Immature natural killer cell (primary cell): ENCODE results near the gene TUB. TPM values are rescaled to one million over a fixed set of nuclear protein-coding genes. Genes with fewer than 3 reads are reported as not detected.

Source experiments
- DNase-seq, 3 donors: peaks; one replicate each; pipeline ENCODE4 v3.0.0; 2022; ENCODE audit warnings: mixed read lengths in 1 of 3
- H3K27ac Mint-ChIP-seq, 6 donors: one replicate each; pipeline ENCODE4 v1.8.0; 2020; ENCODE audit warnings: mixed read lengths in 6 of 6, mild to moderate bottlenecking in 5 of 6, inconsistent platforms in 4 of 6, moderate library complexity in 3 of 6
- H3K27me3 Mint-ChIP-seq, 3 donors: one replicate each; pipeline ENCODE4 v1.8.0; 2020 to 2021; ENCODE audit warnings: low read depth in 3 of 3, mild to moderate bottlenecking in 3 of 3, mixed read lengths in 3 of 3, moderate library complexity in 3 of 3, inconsistent platforms in 1 of 3
- H3K36me3 Mint-ChIP-seq, 3 donors: one replicate each; pipeline ENCODE4 v1.8.0; 2020; ENCODE audit warnings: mixed read lengths in 3 of 3, inconsistent platforms in 2 of 3, mild to moderate bottlenecking in 2 of 3
- H3K4me1 Mint-ChIP-seq, 2 donors: one replicate each; pipeline ENCODE4 v1.8.0; 2020; ENCODE audit warnings: inconsistent platforms in 2 of 2, mild to moderate bottlenecking in 2 of 2, mixed read lengths in 2 of 2, moderate library complexity in 1 of 2
- H3K4me3 Mint-ChIP-seq, 5 donors: one replicate each; pipeline ENCODE4 v1.8.0; 2020; ENCODE audit warnings: mild to moderate bottlenecking in 5 of 5, mixed read lengths in 5 of 5, inconsistent platforms in 3 of 5, moderate library complexity in 3 of 5
- H3K9me3 Mint-ChIP-seq, 6 donors: one replicate each; pipeline ENCODE4 v1.8.0; 2020; ENCODE audit warnings: mild to moderate bottlenecking in 6 of 6, mixed read lengths in 6 of 6, inconsistent platforms in 4 of 6, moderate library complexity in 3 of 6
- polyA plus RNA-seq, 3 donors: library from polyadenylated mRNA; unstranded; fragments of 300-500 nt; fragmentation: Illumina TruSeq; gene quantifications; one replicate each; pipeline ENCODE4 v1.2.3, GENCODE V29; 2021

The TUB gene
- polyA plus RNA-seq, 3 donors from 2014 or later = not detected

- H3K4me3 Mint-ChIP-seq = no peak overlapping the region
- H3K4me1 Mint-ChIP-seq = no peaks in the 10 kb centered on the region
- H3K36me3 Mint-ChIP-seq = no peaks in the 10 kb centered on the region
- no peak for DNase-seq
- no peak overlapping the region for H3K27ac Mint-ChIP-seq
- H3K27me3 Mint-ChIP-seq = no peaks in the 10 kb centered on the region
- H3K9me3 Mint-ChIP-seq = no peaks in the 10 kb centered on the region
Observed at GRCh38 chr11:8106679-8107078, 25.7 kb downstream of the TUB start.

GRCh38 chr11:8107642-8108041 lies 26.6 kb downstream of the TUB start:
- no peaks in the 10 kb centered on the region for H3K4me1 Mint-ChIP-seq
- no peaks in the 10 kb centered on the region for H3K36me3 Mint-ChIP-seq
- H3K4me3 Mint-ChIP-seq = no peak overlapping the region
- no peak for DNase-seq
- no peaks in the 10 kb centered on the region for H3K9me3 Mint-ChIP-seq
- H3K27me3 Mint-ChIP-seq = no peaks in the 10 kb centered on the region
- H3K27ac Mint-ChIP-seq = no peak overlapping the region

GRCh38 chr11:8108421-8108820 lies 27.4 kb downstream of the TUB start:
- no peak for DNase-seq
- no peak overlapping the region for H3K4me3 Mint-ChIP-seq
- H3K27ac Mint-ChIP-seq = no peak overlapping the region
- no peaks in the 10 kb centered on the region for H3K4me1 Mint-ChIP-seq
- no peaks in the 10 kb centered on the region for H3K27me3 Mint-ChIP-seq
- H3K9me3 Mint-ChIP-seq = no peaks in the 10 kb centered on the region
- no peaks in the 10 kb centered on the region for H3K36me3 Mint-ChIP-seq

GRCh38 chr11:8109675-8110074 lies 28.7 kb downstream of the TUB start:
- no peaks in the 10 kb centered on the region for H3K27me3 Mint-ChIP-seq
- H3K27ac Mint-ChIP-seq = no peak overlapping the region
- no peak for DNase-seq
- no peak overlapping the region for H3K4me3 Mint-ChIP-seq
- no peaks in the 10 kb centered on the region for H3K4me1 Mint-ChIP-seq
- no peaks in the 10 kb centered on the region for H3K36me3 Mint-ChIP-seq
- peaks cover 0 to 10% (median 4%) of the 10 kb centered on the region in 6 donors for H3K9me3 Mint-ChIP-seq

- H3K4me1 Mint-ChIP-seq = no peaks in the 10 kb centered on the region
- H3K27me3 Mint-ChIP-seq = no peaks in the 10 kb centered on the region
- no peak overlapping the region for H3K27ac Mint-ChIP-seq
- no peaks in the 10 kb centered on the region for H3K36me3 Mint-ChIP-seq
- DNase-seq = no peak
- peaks cover 4 to 16% (median 5%) of the 10 kb centered on the region in 6 donors for H3K9me3 Mint-ChIP-seq
- no peak overlapping the region for H3K4me3 Mint-ChIP-seq
Observed at GRCh38 chr11:8110396-8110795, 29.4 kb downstream of the TUB start.

- H3K4me1 Mint-ChIP-seq = no peaks in the 10 kb centered on the region
- no peak for DNase-seq
- no peak overlapping the region for H3K4me3 Mint-ChIP-seq
- no peaks in the 10 kb centered on the region for H3K36me3 Mint-ChIP-seq
- H3K27me3 Mint-ChIP-seq = no peaks in the 10 kb centered on the region
- H3K9me3 Mint-ChIP-seq = peaks cover 4 to 16% (median 5%) of the 10 kb centered on the region in 6 donors
- no peak overlapping the region for H3K27ac Mint-ChIP-seq
Observed at GRCh38 chr11:8111636-8112035, 30.6 kb downstream of the TUB start.

- no peak for DNase-seq
- H3K36me3 Mint-ChIP-seq = no peaks in the 10 kb centered on the region
- H3K4me3 Mint-ChIP-seq = no peak overlapping the region
- peaks cover 0 to 3% (median 1%) of the 10 kb centered on the region in 3 donors for H3K27me3 Mint-ChIP-seq
- peaks cover 0 to 2% (median 0%) of the 10 kb centered on the region in 6 donors for H3K9me3 Mint-ChIP-seq
- no peak overlapping the region for H3K27ac Mint-ChIP-seq
- no peaks in the 10 kb centered on the region for H3K4me1 Mint-ChIP-seq
Observed at GRCh38 chr11:8122173-8122764, 41.3 kb downstream of the TUB start.

GRCh38 chr11:8126649-8127289 lies 45.8 kb downstream of the TUB start:
- Mint-ChIP-seq H3K9me3 (peaks cover 0 to 2% (median 0%) of the 10 kb centered on the region in 6 donors), H3K27me3 (peaks cover 1 to 2% (median 1%) of the 10 kb centered on the region in 3 donors), H3K4me3 (no peak overlapping the region), H3K36me3 (no peaks in the 10 kb centered on the region), H3K27ac (no peak overlapping the region), H3K4me1 (no peaks in the 10 kb centered on the region)
- DNase-seq = no peak

GRCh38 chr11:8127447-8127846 lies 46.4 kb downstream of the TUB start:
- Mint-ChIP-seq H3K36me3 (no peaks in the 10 kb centered on the region), H3K27ac (no peak overlapping the region), H3K27me3 (peaks cover 1 to 2% (median 1%) of the 10 kb centered on the region in 3 donors), H3K4me3 (no peak overlapping the region), H3K9me3 (peaks cover 0 to 2% (median 0%) of the 10 kb centered on the region in 6 donors), H3K4me1 (no peaks in the 10 kb centered on the region)
- no peak for DNase-seq

GRCh38 chr11:8138526-8138925 lies 57.5 kb downstream of the TUB start:
- Mint-ChIP-seq H3K27ac (no peak overlapping the region), H3K36me3 (no peaks in the 10 kb centered on the region), H3K9me3 (peaks cover 0 to 2% (median 0%) of the 10 kb centered on the region in 6 donors), H3K4me1 (no peaks in the 10 kb centered on the region), H3K4me3 (no peak overlapping the region), H3K27me3 (peaks cover 0 to 1% (median 0%) of the 10 kb centered on the region in 3 donors)
- DNase-seq = no peak

- peaks cover 0 to 3% (median 0%) of the 10 kb centered on the region in 6 donors for H3K9me3 Mint-ChIP-seq
- no peak overlapping the region for H3K27ac Mint-ChIP-seq
- DNase-seq = no peak
- H3K4me3 Mint-ChIP-seq = no peak overlapping the region
- no peaks in the 10 kb centered on the region for H3K4me1 Mint-ChIP-seq
- H3K27me3 Mint-ChIP-seq = peaks cover 0 to 3% (median 2%) of the 10 kb centered on the region in 3 donors
- no peaks in the 10 kb centered on the region for H3K36me3 Mint-ChIP-seq
Observed at GRCh38 chr11:8149726-8150125, 68.7 kb downstream of the TUB start.

Other genes with a start within 250 kb of the TUB start
- gene OR10A6, start 149.9 kb upstream of the TUB start, polyA plus RNA-seq = not detected
- not detected for gene OR10A3, start 139.5 kb upstream of the TUB start, polyA plus RNA-seq
- not detected for gene NLRP10, start 115.8 kb upstream of the TUB start, polyA plus RNA-seq
- gene EIF3F, start 93.9 kb upstream of the TUB start, polyA plus RNA-seq = 100 to 1,000 TPM; 242 to 305 (median 262) TPM
- under 1 TPM in 1 of 3 donors, not detected in 2; 0.44 TPM for gene RIC3, start 87.8 kb downstream of the TUB start, polyA plus RNA-seq
- gene LMO1, start 182.7 kb downstream of the TUB start, polyA plus RNA-seq = not detected